GM12892 (cell line): ENCODE results near the gene MTIF2.

Experiments
- POLR2A ChIP-seq: IDR thresholded peaks from 2 replicates; pipeline ENCODE4 v1.6.1; 2011; ENCODE audit warnings: low read depth, low read length, control low read depth
- POLR2AphosphoS5 ChIP-seq: IDR thresholded peaks from 2 replicates; pipeline ENCODE4 v1.6.1; 2011; ENCODE audit warnings: low read depth, low read length, control low read depth
- TAF1 ChIP-seq: IDR thresholded peaks from 2 replicates; pipeline ENCODE4 v1.6.1; 2011; ENCODE audit warnings: low read depth, mild to moderate bottlenecking, control low read depth, low read length, borderline replicate concordance

- TF ChIP-seq POLR2A, result peak; percentile 98
- peak; percentile 99 for TF ChIP-seq POLR2AphosphoS5
- peak; percentile 98 for TF ChIP-seq TAF1
Measured at GRCh38 chr2:55232084-55232862, 36.8 kb downstream of the MTIF2 start, which contains the start of the genes CLHC1 and RPS27A.
